Naive B cell (primary cell): Measurements from ENCODE around the gene TOLLIP. TPM values are rescaled to one million over a fixed set of nuclear protein-coding genes. Genes with fewer than 3 reads are reported as not detected.

Source experiments
- ATAC-seq, 2 donors: fragments of 150-1000 bp; cut with Tn5 transposase; 2 replicates each; pipeline ENCODE4 v1.10.0; 2021; ENCODE audit warnings: low read depth in 2 of 2, mild to moderate bottlenecking in 2 of 2, moderate library complexity in 2 of 2
- DNase-seq: peaks from one replicate; pipeline ENCODE4 v3.0.0; 2022
- H3K27ac Mint-ChIP-seq, 6 donors: one replicate each; pipeline ENCODE4 v1.8.0; 2020 to 2022; ENCODE audit warnings: mild to moderate bottlenecking in 6 of 6, mixed read lengths in 6 of 6, moderate library complexity in 5 of 6, inconsistent platforms in 2 of 6
- H3K27me3 Mint-ChIP-seq, 3 donors: one replicate each; pipeline ENCODE4 v1.8.0; 2021 to 2022; ENCODE audit warnings: mixed read lengths in 3 of 3, mild to moderate bottlenecking in 1 of 3
- H3K36me3 Mint-ChIP-seq, 2 donors: one replicate each; pipeline ENCODE4 v1.8.0; 2020 to 2022; ENCODE audit warnings: mixed read lengths in 2 of 2, inconsistent platforms in 1 of 2, mild to moderate bottlenecking in 1 of 2
- H3K4me1 Mint-ChIP-seq, 3 donors: one replicate each; pipeline ENCODE4 v1.8.0; 2020 to 2022; ENCODE audit warnings: mixed read lengths in 3 of 3, inconsistent platforms in 1 of 3, mild to moderate bottlenecking in 1 of 3, moderate library complexity in 1 of 3
- H3K4me3 Mint-ChIP-seq, 8 donors: one replicate each; pipeline ENCODE4 v1.8.0; 2020 to 2022; ENCODE audit warnings: mild to moderate bottlenecking in 8 of 8, mixed read lengths in 8 of 8, moderate library complexity in 8 of 8, inconsistent platforms in 2 of 8
- H3K9me3 Mint-ChIP-seq, 7 donors: one replicate each; pipeline ENCODE4 v1.8.0; 2020 to 2022; ENCODE audit warnings: mixed read lengths in 7 of 7, mild to moderate bottlenecking in 5 of 7, inconsistent platforms in 2 of 7, moderate library complexity in 1 of 7
- polyA plus RNA-seq, 6 donors: library from polyadenylated mRNA; unstranded; fragments of 300-500 nt; fragmentation: Illumina TruSeq; gene quantifications; one replicate each; pipeline ENCODE4 v1.2.3, GENCODE V29; 2021; ENCODE audit warnings: low read depth in 6 of 6

TOLLIP gene
- polyA plus RNA-seq, 6 donors from 2014 or later = 29.4 to 59.0 (median 42.8) TPM

- Mint-ChIP-seq H3K27me3 (no peaks in the 10 kb centered on the region), H3K9me3 (no peaks in the 10 kb centered on the region), H3K4me3 (no peak overlapping the region), H3K36me3 (no peaks in the 10 kb centered on the region), H3K4me1 (no peaks in the 10 kb centered on the region), H3K27ac (no peak overlapping the region)
- no peak for ATAC-seq
- DNase-seq = no peak
Observed at GRCh38 chr11:1233351-1234053, 75.9 kb downstream of the TOLLIP start.

GRCh38 chr11:1232883-1233321 lies 76.5 kb downstream of the TOLLIP start:
- no peaks in the 10 kb centered on the region for H3K27me3 Mint-ChIP-seq
- no peaks in the 10 kb centered on the region for H3K4me1 Mint-ChIP-seq
- H3K4me3 Mint-ChIP-seq = no peak overlapping the region
- H3K36me3 Mint-ChIP-seq = no peaks in the 10 kb centered on the region
- H3K27ac Mint-ChIP-seq = no peak overlapping the region
- no peak for DNase-seq
- no peaks in the 10 kb centered on the region for H3K9me3 Mint-ChIP-seq
- no peak for ATAC-seq

GRCh38 chr11:1232021-1232882 lies 77.2 kb downstream of the TOLLIP start:
- DNase-seq = no peak
- Mint-ChIP-seq H3K27me3 (no peaks in the 10 kb centered on the region), H3K4me3 (no peak overlapping the region), H3K36me3 (no peaks in the 10 kb centered on the region), H3K4me1 (no peaks in the 10 kb centered on the region), H3K9me3 (no peaks in the 10 kb centered on the region), H3K27ac (no peak overlapping the region)
- no peak for ATAC-seq

- DNase-seq (no peak), ATAC-seq (no peak)
- Mint-ChIP-seq H3K4me1 (no peaks in the 10 kb centered on the region), H3K36me3 (no peaks in the 10 kb centered on the region), H3K9me3 (no peaks in the 10 kb centered on the region), H3K27ac (no peak overlapping the region), H3K27me3 (no peaks in the 10 kb centered on the region), H3K4me3 (no peak overlapping the region)
Observed at GRCh38 chr11:1231396-1232020, 77.9 kb downstream of the TOLLIP start.

- Mint-ChIP-seq H3K27ac (peak overlapping the region in 1 of 6 donors; percentile 38), H3K4me3 (no peak overlapping the region), H3K27me3 (no peaks in the 10 kb centered on the region), H3K36me3 (no peaks in the 10 kb centered on the region), H3K9me3 (no peaks in the 10 kb centered on the region), H3K4me1 (no peaks in the 10 kb centered on the region)
- no peak for DNase-seq
- ATAC-seq = no peak
Observed at GRCh38 chr11:1230456-1231395, 78.7 kb downstream of the TOLLIP start.

GRCh38 chr11:1230121-1230455 lies 79.3 kb downstream of the TOLLIP start:
- no peak overlapping the region for H3K27ac Mint-ChIP-seq
- no peak overlapping the region for H3K4me3 Mint-ChIP-seq
- ATAC-seq (no peak), DNase-seq (no peak)
- H3K36me3 Mint-ChIP-seq = no peaks in the 10 kb centered on the region
- H3K9me3 Mint-ChIP-seq = no peaks in the 10 kb centered on the region
- no peaks in the 10 kb centered on the region for H3K27me3 Mint-ChIP-seq
- H3K4me1 Mint-ChIP-seq = no peaks in the 10 kb centered on the region

- H3K27me3 Mint-ChIP-seq = no peaks in the 10 kb centered on the region
- H3K4me1 Mint-ChIP-seq = no peaks in the 10 kb centered on the region
- no peak overlapping the region for H3K27ac Mint-ChIP-seq
- H3K36me3 Mint-ChIP-seq = no peaks in the 10 kb centered on the region
- DNase-seq (no peak), ATAC-seq (no peak)
- no peaks in the 10 kb centered on the region for H3K9me3 Mint-ChIP-seq
- H3K4me3 Mint-ChIP-seq = no peak overlapping the region
Observed at GRCh38 chr11:1229471-1230120, 79.8 kb downstream of the TOLLIP start.

GRCh38 chr11:1228921-1229451 lies 80.4 kb downstream of the TOLLIP start:
- no peak for DNase-seq

GRCh38 chr11:1228101-1228821 lies 81.2 kb downstream of the TOLLIP start:
- DNase-seq = no peak

More at GRCh38 chr11:1228921-1229451, 80.4 kb downstream of the TOLLIP start:
- Mint-ChIP-seq H3K27me3 (no peaks in the 10 kb centered on the region), H3K4me3 (no peak overlapping the region), H3K4me1 (no peaks in the 10 kb centered on the region), H3K9me3 (no peaks in the 10 kb centered on the region), H3K36me3 (no peaks in the 10 kb centered on the region), H3K27ac (no peak overlapping the region)
- no peak for ATAC-seq

GRCh38 chr11:1227551-1228100 lies 81.8 kb downstream of the TOLLIP start:
- ATAC-seq = no peak
- H3K9me3 Mint-ChIP-seq = no peaks in the 10 kb centered on the region
- no peak overlapping the region for H3K4me3 Mint-ChIP-seq
- H3K27me3 Mint-ChIP-seq = no peaks in the 10 kb centered on the region
- DNase-seq = no peak
- no peaks in the 10 kb centered on the region for H3K4me1 Mint-ChIP-seq
- H3K27ac Mint-ChIP-seq = no peak overlapping the region
- H3K36me3 Mint-ChIP-seq = no peaks in the 10 kb centered on the region

More at GRCh38 chr11:1228101-1228821, 81.2 kb downstream of the TOLLIP start:
- H3K4me3 Mint-ChIP-seq = no peak overlapping the region
- no peak for ATAC-seq
- no peaks in the 10 kb centered on the region for H3K4me1 Mint-ChIP-seq
- H3K27me3 Mint-ChIP-seq = no peaks in the 10 kb centered on the region
- H3K36me3 Mint-ChIP-seq = no peaks in the 10 kb centered on the region
- no peak overlapping the region for H3K27ac Mint-ChIP-seq
- no peaks in the 10 kb centered on the region for H3K9me3 Mint-ChIP-seq

GRCh38 chr11:1226986-1227550 lies 82.4 kb downstream of the TOLLIP start:
- Mint-ChIP-seq H3K4me1 (no peaks in the 10 kb centered on the region), H3K27ac (no peak overlapping the region), H3K27me3 (no peaks in the 10 kb centered on the region), H3K9me3 (no peaks in the 10 kb centered on the region), H3K4me3 (no peak overlapping the region), H3K36me3 (no peaks in the 10 kb centered on the region)
- DNase-seq (no peak), ATAC-seq (no peak)
